NCI-H2227 treated with DMSO at 0.1 percent for 48 hours (cell line): ENCODE data around the gene NEURL2.
"Not testable (repeated sequence)": the region's sequence is repeated elsewhere in the genome, so short reads cannot be mapped to it uniquely, and the experiment has no call there.

Experiments
- DNase-seq: peaks from one replicate; lab custom pipeline; 2025; lab: John Stamatoyannopoulos, UW

NEURL2 gene, protein sequence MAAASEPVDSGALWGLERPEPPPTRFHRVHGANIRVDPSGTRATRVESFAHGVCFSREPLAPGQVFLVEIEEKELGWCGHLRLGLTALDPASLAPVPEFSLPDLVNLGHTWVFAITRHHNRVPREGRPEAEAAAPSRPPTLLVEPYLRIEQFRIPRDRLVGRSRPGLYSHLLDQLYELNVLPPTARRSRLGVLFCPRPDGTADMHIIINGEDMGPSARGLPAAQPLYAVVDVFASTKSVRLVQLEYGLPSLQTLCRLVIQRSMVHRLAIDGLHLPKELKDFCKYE

DNA sequence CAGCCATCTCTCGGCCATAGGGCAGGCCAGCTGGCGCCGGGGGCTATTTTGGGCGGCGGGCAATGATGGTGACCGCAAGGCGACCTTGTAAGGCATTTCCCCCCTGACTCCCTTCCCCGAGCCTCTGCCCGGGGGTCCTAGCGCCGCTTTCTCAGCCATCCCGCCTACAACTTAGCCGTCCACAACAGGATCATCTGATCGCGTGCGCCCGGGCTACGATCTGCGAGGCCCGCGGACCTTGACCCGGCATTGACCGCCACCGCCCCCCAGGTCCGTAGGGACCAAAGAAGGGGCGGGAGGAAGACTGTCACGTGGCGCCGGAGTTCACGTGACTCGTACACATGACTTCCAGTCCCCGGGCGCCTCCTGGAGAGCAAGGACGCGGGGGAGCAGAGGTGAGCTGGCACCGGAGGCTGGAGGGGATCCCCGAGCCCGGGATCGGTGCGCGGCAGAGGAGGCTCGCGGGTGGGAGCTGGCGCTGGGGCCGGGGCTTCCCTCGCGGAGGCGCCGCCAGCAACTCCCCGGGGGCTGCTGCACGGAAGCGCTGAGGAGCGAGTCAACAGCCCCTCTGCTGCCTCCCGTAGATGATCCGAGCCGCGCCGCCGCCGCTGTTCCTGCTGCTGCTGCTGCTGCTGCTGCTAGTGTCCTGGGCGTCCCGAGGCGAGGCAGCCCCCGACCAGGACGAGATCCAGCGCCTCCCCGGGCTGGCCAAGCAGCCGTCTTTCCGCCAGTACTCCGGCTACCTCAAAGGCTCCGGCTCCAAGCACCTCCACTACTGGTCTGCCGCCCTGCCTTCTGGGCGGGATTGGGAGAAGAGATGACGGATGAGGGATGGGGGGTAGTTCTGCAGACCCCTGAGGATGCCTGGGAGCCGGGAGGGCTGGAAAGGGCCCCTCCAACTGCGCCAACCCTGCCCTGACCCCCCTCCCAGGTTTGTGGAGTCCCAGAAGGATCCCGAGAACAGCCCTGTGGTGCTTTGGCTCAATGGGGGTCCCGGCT, at the start of gene NEURL2, which contains the start of gene CTSA:
TSS of gene NEURL2 (minus strand) at position 224 of the 999 bp plus-strand sequence. CDS start at position 7, 217 bp downstream.
TSS of gene CTSA (plus strand) at position 351 of the 999 bp plus-strand sequence. CDS start at position 585, 234 bp downstream.
- DNase-seq = peak; percentile 66

DNA sequence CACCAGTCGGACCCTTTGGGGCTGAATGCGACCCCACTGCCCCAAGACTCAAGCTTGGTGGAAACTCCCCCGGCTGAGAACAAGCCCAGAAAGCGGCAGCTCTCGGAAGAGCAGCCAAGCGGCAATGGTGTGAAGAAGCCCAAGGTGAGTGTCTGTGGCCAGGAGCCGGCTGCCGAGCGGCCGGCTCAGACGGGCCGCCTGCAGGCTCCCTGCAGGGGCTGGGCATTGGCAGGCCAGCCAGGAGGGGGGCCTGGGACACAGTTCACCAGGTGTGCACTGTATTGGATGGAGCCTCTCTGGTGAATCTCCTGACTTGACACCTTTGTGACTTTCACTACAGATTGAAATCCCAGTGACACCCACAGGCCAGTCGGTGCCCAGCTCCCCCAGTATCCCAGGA, 49.5 kb upstream of the NEURL2 start:
- no peak for DNase-seq

DNA sequence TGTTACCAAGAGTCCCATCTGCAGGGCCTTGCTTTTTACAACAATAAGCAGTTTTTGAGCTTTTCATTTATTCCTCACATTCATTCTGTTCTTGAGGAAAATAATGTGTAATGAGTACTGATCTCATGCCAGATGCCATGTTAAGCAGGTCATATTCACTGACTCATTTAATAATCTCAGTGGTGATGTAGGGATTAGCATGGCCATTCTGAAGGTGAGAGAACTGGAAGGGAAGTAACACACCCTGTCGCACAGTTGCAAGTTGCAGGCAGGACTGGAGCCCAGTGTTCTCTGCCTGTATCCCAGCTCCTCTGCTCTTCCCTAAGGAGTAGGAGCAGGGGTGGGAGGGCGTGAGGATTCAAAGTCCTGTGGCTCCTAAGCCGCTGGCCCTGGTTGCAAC, 49.0 kb upstream of the NEURL2 start:
- DNase-seq = no peak

DNA sequence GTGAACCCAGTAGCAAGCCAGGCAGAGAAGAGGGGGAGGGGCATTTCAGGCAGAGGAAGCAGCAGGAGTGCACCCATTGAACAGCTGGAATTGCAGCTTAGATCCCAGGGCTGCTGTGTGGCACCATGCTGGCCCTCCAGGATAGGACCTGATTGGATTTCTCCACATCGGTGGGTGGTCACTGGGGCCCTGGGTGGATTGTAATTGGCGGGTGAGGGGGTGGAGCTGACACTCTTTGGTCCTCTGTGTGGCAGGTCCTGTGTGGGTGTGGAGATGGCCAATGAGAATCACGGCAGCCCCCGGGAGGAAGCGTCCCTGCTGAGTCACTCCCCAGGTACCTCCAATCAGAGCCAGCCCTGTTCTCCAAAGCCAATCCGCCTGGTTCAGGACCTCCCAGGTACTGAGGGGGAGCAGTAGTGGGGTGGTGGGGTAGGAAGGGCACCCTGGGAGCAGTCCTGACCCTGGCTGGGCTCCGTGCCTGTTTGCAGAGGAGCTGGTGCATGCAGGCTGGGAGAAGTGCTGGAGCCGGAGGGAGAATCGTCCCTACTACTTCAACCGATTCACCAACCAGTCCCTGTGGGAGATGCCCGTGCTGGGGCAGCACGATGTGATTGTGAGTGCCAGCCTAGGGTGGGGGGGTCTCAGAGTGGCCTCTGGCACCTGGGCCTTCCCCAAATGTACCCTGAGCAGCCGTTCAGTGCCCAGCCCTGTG, 47.9 kb upstream of the NEURL2 start:
- DNase-seq = no peak

DNA sequence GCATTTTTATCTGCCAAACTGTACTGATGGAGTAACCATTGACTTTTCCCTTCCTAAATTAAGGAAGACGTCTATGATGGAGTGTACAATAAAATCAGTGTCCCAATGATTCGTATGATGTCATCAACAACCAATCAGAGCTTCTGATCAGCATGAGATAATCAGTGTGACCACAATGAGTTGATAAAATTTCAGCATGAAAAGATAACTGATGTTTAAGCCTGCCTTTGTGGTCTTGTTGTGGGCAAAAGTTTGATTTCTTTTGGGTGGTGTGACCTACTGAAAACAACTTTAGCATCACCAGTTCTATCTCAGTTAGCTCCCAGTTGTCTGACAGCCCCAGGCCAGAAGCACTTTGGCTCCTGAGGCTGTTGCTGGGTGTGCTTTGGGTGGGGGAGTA, 46.8 kb upstream of the NEURL2 start:
- DNase-seq = no peak

DNA sequence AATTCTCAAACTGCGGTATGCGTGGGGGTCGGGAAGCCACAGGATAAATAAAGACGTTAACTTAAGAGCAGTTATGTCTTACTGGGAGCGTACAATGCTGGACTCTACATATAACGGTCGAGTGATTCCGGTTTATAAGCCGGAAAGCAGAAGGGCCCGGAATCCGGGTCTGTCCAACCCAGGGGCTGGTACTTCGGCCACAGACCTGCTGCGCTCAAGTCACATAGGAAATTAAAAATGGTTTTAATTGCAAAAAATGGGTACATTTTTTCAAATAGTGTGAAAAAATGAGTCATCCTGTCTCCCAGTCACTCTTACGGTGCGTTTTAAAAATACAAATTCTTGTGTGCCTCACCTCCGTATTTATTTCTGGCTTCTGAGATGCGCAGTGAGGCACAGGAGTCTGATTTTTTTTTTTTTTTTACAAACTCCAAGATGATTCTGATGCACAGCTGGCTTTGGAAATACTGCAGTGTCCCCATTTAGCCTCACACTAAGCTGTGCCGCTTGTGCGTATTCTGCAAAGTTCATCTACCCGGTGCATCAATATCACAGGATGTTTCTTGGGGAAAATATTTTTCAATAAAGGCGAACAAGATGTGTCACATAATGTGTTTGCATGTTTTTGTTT, 44.5 kb upstream of the NEURL2 start:
- DNase-seq = no peak

DNA sequence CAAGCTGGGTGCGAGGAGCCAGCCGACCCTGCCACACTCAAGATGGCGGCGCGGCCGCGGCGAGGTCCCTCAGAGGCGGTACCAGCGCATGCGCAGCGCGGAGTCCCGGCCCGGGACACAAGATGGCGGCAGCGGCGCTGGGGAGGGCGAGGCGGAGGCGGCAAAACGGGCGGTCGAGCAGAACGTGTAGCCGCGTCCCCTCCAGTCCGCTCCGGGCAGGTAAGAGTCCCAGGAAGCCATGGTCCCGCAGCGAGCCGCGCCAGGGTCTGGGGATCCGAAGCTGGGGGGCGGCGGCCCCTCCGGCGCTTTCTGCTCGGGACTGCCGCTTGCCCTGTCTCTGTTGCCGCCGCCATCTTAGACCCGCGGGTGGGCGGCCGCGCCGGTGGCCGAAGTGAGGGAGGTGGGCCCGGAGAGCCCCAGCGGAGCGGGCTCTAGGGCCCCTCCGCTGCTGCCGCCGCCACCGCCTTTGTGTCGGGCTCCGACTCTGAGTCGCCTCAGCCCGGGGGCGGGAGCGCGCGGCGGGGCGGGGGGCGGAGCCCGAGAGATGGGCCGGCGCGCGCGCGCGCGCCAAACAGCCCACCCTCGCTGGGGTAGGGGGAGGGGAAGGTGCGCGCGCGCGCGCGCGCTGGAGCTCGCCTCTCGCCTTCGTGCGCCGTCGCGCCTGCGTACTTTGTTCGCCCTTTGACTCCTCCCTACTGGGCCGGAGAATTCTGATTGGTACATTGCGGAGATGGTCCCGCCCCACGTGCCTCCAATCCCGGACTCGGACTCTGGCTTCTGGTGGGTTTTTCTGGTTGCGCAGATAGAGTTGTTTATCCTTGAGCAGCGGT, 43.8 kb upstream of the NEURL2 start, which contains the start of gene PCIF1:
TSS of gene PCIF1 (plus strand) at position 98 of the 830 bp plus-strand sequence. CDS start 4,317 bp downstream, outside the sequence.
- peak; percentile 98 for DNase-seq

DNA sequence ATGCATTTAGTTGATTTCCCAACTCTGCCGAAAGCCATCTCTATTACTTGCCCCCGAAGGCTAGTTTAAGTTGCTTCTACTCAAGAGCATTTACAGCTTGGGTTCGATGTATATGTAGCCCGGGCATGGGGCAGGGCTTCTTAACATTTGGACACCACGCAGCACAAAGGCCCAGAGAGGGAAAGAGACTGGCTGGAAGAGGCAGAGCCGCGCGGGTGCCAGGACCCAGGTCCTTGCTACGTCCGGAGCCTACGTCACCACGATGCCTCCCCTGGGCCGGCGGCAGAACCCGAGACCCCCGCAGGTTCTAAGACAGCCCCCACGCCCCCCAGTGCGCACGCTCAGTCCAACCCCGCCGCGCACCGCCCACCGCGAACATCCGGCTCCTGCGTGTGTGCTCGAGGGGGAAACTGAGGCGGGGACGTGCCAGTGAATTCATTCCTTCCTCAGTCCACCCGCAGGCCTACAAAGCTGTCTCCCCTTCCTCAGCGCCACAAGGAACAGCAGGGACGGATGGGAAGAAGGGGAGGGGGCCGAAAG, 43.1 kb upstream of the NEURL2 start:
- peak; percentile 69 for DNase-seq

DNA sequence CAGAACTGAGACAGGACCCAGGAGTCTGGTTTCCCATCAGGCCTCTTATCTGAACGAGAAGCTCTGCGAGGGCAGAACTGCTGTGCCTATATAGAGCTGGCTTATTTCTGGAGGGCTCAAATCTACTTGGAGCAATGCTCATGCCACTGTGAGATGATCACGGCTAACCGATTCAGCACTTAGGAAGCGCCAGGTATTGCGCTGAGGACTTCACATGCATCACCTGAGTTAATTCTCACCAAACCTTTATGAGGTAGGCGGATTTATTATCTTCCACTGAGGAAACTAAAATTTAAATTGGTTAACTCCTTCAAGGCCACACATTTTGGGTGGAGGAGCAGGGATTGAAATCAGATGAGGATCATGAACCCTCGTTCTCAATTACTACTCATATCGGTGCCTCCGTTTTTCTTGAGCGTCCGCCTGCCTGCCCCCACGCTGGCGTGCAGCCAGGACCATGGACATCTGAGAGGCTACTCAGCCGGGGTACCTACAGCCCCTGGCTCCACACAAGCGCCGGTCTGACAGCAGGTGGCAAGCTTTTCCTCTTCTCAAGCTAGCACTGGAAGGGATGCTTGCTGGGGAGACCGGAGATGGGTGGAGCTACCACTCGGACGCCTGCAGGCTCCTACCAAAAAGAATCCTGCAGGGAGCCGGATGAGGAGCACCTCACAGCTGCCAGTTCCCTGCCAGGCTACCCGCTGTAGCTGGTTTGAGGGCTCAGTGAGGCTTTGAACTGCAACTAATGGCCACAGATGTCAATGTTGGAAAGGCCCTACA, 42.4 kb upstream of the NEURL2 start:
- peak; percentile 84 for DNase-seq

DNA sequence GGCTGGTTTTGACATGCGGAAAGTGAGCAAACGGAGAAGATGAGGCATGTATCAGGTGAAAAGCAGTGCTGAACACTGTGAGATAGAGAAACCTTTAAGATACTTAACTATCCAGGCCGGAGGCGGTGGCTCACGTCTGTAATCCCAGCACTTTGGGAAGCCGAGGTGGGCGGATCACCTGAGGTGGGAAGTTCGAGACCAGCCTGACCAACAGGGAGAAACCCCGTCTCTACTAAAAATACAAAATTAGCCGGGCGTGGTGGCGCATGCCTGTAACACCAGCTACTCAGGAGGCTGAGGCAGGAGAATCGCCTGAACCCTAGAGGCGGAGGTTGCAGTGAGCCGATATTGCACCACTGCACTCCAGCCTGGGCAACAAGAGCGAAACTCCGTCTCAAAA, 40.7 kb upstream of the NEURL2 start:
- DNase-seq = not testable (repeated sequence)

DNA sequence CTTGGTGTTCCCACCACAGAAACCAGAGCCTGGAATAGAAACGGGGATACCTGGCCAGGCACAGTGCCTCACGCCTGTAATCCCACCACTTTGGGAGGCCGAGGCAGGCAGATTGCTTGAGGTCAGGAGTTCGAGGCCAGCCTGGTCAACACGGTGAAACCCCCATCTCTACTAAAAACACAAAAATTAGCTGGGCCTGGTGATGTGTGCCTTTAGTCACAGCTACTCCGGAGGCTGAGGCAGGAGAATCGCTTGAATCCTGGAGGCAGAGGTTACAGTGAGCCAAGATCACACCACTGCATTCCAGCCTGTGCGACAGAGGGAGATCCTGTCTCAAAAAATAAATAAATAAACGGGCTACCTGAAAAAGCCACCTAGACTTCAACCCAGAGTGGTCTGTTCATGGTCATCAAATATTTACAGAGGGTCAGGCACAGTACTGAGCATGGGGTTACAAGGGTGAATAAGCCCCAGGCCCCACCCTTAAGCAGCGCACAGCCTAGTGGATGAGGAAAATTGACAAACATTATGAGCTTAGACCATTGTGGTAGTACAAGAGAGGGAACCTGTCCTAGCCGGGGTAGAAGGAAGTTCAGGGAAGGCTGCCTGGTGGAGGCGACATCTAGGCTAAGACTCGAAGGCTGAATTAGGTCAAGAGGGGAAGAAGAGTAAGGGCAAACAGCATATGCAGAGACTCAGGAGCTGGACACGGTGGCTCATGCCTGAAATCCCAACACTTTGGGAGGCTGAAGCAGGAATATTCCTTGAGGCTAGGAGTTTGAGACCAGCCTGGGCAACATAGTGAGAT, 36.3 kb upstream of the NEURL2 start:
- no peak for DNase-seq

DNA sequence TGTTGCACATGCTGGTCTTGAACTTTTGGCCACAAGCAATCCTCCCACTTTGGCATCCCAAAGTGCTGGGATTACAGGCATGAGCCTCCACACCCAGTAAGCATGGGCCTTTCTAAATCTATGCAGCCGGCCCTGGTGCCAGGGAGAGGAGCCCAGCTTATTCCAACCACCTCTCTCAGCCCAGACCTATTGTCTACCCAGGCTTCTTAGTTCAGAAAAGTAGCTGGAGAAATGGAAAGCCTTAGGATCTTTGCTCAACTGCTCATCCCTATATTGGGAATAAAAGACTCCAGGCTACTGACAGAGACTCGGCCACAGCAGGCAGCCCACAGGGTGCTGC, 35.7 kb upstream of the NEURL2 start:
- no peak for DNase-seq

DNA sequence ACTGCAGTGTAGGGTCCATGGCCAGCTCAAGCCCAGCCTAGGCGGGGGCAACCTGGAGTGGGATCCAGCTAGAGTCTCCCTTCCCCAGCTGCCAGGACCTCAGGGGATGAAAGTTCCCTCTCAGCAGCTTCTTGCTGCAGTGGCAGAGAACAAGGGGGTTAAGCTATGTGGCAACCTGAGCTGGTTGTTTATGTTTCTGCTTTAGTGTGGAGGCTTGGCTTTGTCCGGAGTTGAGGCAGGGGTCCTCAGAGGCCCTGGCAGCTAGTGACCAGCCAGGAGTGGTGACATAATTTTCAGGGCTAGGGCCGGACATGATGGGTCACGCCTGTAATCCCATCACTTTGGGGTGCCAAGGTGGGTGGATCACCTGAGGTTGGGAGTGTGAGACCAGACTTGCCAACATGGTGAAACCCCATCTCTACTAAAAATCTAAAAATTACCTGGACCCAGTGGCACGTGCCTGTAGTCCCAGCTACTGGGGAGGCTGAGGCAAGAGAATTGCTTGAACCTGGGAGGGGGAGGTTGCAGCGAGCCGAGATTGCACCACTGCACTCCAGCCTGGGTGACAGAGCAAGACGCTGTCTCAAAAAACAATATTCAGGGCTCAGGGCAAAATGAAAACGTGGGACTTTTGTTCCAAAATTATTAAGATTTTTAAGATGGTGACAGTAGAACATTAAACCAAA, 35.0 kb upstream of the NEURL2 start:
- no peak for DNase-seq

DNA sequence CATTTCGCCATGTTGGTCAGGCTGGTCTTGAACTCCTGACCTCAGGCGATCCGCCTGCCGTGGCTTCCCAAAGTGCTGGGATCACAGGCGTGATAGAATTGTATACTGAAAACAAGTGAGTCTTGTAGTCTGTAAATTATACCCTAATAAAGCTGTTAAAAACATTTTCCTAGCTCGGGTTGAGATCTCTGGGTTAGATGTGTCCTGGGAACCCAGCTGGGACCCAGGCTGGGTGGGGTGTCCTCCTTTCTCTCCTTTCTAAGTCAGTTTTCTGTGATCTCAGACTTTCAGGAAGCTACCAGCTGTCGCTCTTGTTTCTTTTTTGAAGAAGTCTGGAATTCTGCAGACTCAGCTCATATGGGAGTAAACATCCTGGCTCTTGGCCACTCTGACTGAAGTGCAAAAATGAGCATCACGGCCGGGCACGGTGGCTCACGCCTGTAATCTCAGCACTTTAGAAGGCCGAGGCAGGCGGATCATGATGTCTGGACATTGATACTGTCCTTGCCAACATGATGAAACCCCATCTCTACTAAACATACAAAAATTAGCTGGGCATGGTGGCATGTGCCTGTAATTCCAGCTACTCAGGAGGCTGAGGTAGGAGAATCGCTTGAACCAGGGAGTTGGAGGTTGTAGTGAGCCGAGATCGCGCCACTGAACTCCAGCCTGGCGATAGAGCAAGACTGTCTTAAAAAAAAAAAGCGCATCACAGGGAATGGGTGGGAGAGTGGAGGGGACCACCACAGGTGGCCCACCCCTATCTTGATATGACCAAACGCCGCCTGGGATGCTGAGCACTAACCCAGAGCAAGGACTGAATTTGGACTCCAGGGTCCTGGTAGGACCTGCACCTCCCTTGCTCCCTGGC, 33.6 kb upstream of the NEURL2 start:
- no peak for DNase-seq

DNA sequence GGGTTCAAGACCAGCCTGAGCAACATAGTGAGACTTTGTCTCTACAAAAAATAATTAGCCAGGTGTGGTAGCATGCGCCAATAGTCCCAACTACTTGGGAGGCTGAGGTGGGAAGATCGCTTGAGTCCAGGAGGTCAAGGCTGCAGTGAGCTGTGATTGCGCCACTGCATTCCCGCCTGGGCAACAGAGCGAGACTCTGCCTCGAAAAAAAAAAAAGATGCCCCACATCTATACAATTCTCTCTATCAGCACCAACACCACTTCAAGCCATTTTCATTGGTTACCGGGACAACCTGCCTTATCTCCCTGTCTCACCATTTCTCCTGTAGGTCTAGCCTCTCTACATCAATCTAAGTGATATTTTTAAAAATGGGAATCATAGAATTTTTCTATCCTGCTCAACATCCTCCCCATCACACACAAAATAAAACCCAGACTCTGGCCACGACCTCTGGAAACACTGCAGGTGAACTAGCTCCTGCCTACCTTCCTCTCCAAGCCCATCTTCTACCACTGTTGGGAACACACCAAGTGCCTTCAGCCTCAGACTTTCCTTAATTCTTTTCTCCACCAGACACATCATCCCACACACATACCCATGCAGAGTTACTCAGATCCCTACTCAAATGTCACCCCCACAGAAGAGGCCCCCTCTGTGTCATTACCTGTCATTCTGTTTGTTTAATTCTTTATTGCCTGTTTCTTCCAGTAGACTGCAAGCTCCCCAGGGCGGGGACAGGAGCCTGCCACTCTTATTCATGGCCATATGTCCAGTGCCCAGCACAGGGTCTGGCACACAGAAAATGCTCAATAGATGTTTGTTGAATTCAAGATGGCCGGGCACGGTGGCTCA, 30.6 kb upstream of the NEURL2 start:
- DNase-seq = no peak
